ENCODE measurements around the gene PRADC1. TPM values are rescaled to one million over a fixed set of nuclear protein-coding genes. Genes with fewer than 3 reads are reported as not detected.

Gene PRADC1
- total RNA-seq, 1 donor from 2014 or later: 97.4 TPM

DNA sequence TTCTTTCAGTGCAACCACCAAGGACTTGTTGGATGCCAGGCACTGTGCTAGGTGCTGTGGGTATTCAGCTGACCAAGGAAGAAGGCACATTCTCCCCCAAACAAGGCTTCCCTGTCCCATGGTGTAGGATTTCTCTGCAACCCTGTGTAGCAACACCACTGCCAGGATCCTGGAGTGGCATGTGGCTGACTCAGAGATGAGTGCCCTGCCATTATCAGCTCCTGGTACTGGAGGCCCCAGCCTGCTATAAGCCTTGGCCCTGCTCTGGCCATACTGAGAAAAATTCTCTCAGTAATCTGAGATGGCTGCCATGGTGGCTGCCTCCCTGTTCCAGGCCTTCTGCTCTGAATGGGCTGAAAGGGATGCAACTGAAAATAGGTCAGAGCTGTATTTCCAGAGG, 14.7 kb downstream of the PRADC1 start:
- Histone ChIP-seq H3K4me3 (no peak overlapping the region), H3K4me1 (peaks cover 36% of the 10 kb centered on the region), H3K9me3 (replicated peaks) (no peaks in the 10 kb centered on the region), H3K27ac (replicated peaks) (peak overlapping the region; percentile 46), H3K36me3 (peaks cover 35% of the 10 kb centered on the region), H3K27me3 (ENCODE audit: low read depth) (no peaks in the 10 kb centered on the region)
- TF ChIP-seq, protein P1, sequence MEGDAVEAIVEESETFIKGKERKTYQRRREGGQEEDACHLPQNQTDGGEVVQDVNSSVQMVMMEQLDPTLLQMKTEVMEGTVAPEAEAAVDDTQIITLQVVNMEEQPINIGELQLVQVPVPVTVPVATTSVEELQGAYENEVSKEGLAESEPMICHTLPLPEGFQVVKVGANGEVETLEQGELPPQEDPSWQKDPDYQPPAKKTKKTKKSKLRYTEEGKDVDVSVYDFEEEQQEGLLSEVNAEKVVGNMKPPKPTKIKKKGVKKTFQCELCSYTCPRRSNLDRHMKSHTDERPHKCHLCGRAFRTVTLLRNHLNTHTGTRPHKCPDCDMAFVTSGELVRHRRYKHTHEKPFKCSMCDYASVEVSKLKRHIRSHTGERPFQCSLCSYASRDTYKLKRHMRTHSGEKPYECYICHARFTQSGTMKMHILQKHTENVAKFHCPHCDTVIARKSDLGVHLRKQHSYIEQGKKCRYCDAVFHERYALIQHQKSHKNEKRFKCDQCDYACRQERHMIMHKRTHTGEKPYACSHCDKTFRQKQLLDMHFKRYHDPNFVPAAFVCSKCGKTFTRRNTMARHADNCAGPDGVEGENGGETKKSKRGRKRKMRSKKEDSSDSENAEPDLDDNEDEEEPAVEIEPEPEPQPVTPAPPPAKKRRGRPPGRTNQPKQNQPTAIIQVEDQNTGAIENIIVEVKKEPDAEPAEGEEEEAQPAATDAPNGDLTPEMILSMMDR (IDR thresholded peaks at IDR 0.05; ENCODE audit: borderline replicate concordance): no peak
- intact Hi-C loops (cut with micrococcal nuclease): no loop called here
- no peak for DNase-seq

DNA sequence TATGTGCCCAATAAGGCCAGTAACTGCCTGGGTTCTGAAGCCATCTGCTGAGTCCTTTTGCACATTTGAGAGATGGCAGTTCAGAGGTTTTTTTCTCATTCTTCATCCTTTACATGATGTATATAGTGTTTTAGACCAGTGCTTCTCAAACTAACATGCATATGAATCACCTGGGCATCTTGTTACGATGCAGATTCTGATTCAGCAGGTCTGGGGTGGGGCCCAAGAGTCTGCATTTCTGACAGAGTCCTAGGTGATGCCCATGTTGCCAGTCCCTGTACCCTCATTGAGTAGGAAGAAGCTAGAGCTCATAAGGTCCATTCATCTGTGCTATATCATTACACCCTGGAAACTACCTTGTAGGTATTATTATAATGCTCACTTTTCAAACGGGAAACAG, 15.2 kb downstream of the PRADC1 start:
- H3K27ac ChIP-seq (replicated peaks): peak overlapping the region; percentile 46

DNA sequence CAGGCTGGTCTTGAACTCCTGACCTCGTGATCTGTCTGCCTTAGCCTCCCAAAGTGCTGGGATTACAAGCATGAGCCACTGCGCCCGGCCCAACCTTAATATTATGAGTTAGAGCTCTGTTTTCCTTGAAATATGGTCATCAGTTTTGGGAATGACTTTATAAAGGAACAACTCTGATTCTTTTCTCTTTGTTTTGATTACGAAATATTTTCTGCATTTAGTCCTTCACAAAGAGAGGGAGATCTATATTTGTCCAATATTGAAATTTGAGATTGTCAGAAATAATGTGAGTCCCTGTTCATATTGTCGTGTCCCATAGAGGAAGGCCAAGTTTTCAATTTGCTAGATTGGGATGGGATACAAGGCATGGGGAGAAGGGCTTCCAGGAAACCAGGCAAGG, 15.9 kb downstream of the PRADC1 start:
- Histone ChIP-seq H3K4me1 (peaks cover 38% of the 10 kb centered on the region), H3K27me3 (ENCODE audit: low read depth) (no peaks in the 10 kb centered on the region), H3K4me3 (no peak overlapping the region), H3K36me3 (peaks cover 24% of the 10 kb centered on the region), H3K27ac (replicated peaks) (no peak overlapping the region), H3K9me3 (replicated peaks) (no peaks in the 10 kb centered on the region)
- TF ChIP-seq, protein P1 (IDR thresholded peaks at IDR 0.05; ENCODE audit: borderline replicate concordance): no peak
- no peak for DNase-seq
- intact Hi-C loops (cut with micrococcal nuclease): no loop called here

More for the DNA sequence above, 15.2 kb downstream of the PRADC1 start:
- H3K4me3 ChIP-seq: no peak overlapping the region
- peaks cover 38% of the 10 kb centered on the region for H3K4me1 ChIP-seq
- DNase-seq: no peak
- intact Hi-C loops (cut with micrococcal nuclease): no loop called here
- peaks cover 31% of the 10 kb centered on the region for H3K36me3 ChIP-seq
- TF ChIP-seq, protein P1 (IDR thresholded peaks at IDR 0.05; ENCODE audit: borderline replicate concordance): no peak
- no peaks in the 10 kb centered on the region for H3K27me3 ChIP-seq (ENCODE audit: low read depth)
- H3K9me3 ChIP-seq (replicated peaks): no peaks in the 10 kb centered on the region

DNA sequence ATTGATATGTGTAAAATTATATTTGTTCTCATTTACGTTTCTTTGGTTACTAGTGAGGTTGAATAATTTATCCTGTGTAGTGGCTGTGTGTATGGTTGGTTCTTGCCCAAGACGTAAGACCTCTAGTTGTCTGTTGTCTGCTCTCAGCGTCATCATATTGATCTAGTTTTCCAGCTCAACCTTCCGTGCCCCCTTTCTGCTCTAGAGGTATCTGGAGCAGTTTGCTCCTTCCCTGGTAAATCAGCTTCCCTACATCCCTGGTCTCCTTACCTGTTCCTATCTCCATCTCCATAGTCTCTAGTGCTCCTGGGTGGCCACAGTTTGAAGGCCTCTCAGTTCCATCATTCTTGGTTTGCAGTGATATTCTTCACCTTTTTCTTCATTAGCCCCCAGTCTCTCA, 17.8 kb downstream of the PRADC1 start:
- intact Hi-C loops (cut with micrococcal nuclease): no loop called here
- no peak overlapping the region for H3K27ac ChIP-seq (replicated peaks)
- H3K4me1 ChIP-seq: peaks cover 38% of the 10 kb centered on the region
- no peaks in the 10 kb centered on the region for H3K9me3 ChIP-seq (replicated peaks)
- TF ChIP-seq, protein P1 (IDR thresholded peaks at IDR 0.05; ENCODE audit: borderline replicate concordance): no peak
- H3K4me3 ChIP-seq: peak overlapping the region; percentile 92
- DNase-seq: no peak
- H3K36me3 ChIP-seq: peaks cover 5% of the 10 kb centered on the region
- H3K27me3 ChIP-seq (ENCODE audit: low read depth): no peaks in the 10 kb centered on the region

DNA sequence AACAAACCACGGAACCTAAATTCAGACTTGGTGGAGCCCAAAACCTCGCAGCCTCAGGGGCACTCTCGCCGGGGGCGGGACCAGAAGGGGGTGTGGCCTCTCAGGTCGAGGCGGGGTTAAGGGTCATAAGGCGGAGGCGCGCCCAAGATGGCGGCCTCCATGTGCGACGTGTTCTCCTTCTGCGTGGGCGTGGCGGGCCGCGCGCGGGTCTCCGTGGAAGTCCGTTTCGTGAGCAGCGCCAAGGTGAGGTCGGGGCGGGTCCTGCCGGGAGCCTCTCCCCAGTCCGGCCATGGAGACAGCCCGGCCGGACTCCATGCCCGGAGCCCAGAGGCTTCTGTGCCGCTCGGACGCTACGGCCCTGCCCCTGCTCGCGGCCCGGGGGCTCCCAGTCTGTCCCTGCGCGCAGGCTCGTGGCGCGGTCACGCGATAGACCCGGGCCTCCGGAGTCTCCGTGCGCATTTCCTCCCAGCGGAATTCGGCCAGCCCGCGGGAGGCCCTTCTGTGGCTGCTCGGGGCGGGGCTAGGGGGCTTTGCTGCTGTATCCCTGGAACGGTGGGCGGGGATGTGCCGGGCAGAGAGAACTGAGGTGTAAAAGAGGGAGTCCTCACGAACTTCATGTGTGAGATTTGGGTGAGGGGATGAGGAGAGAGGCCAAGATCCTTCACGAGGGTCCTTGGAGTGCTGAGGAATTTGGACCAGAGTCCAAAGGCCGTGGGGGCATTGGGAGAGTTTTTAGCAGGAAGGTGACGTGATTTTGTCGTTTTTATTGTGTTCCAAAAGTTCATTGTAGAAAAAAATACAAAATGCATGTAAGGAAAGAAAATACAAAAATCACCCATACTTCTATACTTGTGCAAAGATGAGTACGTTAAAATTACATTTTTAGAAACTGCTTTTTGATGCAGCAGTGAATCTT, 18.7 kb downstream of the PRADC1 start, which contains the start of gene SMYD5:
TSS of gene SMYD5 (plus strand) at position 126 of the 916 bp plus-strand sequence. CDS start at position 148, 22 bp downstream.
- TF ChIP-seq, protein P1 (IDR thresholded peaks at IDR 0.05; ENCODE audit: borderline replicate concordance): no peak
- Histone ChIP-seq H3K27me3 (ENCODE audit: low read depth) (no peaks in the 10 kb centered on the region), H3K4me1 (peaks cover 38% of the 10 kb centered on the region), H3K4me3 (peak within 1 kb of the TSS; percentile 92), H3K27ac (replicated peaks) (peak within 1 kb of the TSS; percentile 75), H3K9me3 (replicated peaks) (no peaks in the 10 kb centered on the region), H3K36me3 (no peaks in the 10 kb centered on the region)
- intact Hi-C loops (cut with micrococcal nuclease): no loop called here
- DNase-seq: peak; percentile 85

Measured in left ventricle myocardium inferior (tissue), 1 donor.